HG03097 (cell line): Measurements from ENCODE around the gene ING4.
A peak's percentile ranks its signal among the peaks of the same experiment; 100 is the strongest.
"Not testable (repeated sequence)": the region's sequence is repeated elsewhere in the genome, so short reads cannot be mapped to it uniquely, and the experiment has no call there.

ENCODE experiments used
- ATAC-seq: cut with Tn5 transposase; IDR thresholded peaks from one replicate; pipeline ENCODE4 v1.9.1; 2021; ENCODE audit not compliant: unreplicated experiment, low FRiP score

ING4 gene

DNA sequence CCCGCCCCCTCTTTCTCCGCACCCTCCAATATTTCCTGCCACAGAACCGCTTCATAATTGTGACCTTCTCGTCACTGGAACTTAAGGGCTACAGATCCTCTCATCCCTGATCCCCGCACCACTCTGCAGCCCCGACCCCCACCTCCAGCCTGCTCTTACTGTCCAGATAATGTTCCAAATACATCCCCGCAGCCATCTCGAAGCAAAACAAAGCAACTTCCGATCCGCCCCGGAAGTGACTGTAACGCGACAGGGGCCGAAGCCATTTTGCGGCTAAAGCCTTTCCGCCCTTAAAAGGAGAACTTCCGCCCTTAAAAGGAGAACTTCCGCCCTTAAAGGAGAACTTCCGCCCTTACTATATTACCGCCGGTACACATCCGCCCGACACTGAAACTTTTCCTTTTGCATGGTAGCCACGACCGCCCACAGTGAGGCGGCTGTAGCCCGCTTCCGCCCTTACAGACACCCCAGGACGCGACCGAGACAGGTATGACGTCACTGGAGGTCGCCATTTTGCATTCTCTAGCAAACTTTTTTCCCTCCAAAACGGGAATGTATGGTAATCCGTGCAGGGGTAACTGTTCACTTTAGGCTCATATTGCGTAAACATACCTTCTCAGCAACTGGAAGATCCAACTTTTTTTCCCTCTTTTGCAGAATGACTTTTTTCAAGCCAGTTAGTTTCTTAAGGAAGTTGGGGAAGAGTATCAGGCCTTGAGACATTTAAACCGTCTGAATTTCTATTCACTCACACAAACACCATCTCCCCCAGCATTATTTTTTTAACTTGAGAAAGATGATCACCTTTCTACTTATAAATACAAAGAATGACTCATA lies at the start of gene ING4:
TSS of gene ING4 (minus strand) at position 214 of the 837 bp plus-strand sequence. CDS start at position 196, 18 bp downstream.
- ATAC-seq = peak; percentile 90

DNA sequence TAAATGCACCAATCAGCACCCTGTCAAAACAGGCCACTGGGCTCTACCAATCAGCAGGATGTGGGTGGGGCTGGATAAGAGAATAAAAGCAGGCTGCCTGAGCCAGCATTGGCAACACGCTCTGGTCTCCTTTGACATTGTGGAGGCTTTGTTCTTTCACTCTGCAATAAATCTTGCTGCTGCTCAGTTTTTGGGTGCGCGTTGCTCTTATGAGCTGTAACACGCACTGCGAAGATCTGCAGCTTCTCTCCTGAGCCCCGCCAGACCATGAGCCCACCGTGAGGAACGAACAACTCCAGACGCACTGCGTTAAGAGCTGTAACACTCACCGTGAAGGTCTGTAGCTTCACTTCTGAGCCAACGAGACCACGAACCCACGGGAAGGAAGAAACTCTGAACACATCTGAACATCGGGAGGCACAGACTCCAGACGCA lies 46.1 kb upstream of the ING4 start:
- ATAC-seq = no peak

DNA sequence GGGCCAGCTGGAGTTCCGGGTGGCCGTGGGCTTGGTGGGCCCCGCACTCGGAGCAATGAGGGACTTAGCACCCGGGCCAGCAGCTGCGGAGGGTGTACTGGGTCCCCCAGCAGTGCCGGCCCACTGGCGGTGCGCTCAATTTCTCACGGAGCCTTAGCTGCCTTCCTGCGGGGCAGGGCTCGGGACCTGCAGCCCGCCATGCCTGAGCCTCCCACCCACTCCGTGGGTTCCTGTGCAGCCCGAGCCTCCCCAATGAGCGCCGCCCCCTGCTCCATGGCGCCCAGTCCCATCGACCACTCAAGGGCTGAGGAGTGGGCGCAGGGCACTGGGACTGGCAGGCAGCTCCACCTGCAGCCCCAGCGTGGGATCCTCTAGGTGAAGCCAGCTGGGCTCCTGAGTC lies 45.4 kb upstream of the ING4 start:
- not testable (repeated sequence) for ATAC-seq

DNA sequence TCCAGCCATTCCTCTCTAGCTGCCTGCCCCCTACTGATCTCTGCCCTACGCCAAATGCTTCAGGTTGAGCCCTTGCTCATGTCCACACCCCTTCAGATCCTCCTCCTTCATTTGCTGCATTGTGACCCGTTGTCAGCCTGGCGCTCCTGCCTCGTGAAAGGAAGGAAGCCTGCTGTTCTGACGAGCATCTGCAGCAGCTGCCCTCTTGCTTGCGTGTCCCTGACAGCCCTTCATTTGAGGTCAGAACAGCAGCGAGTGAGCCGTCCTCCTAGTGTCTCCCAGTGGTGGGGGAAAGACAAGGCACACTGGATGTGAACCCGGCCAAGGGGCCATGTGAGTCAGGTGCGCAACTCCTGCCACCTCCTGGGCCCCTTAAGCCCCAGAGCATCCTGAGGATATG lies 40.7 kb upstream of the ING4 start:
- ATAC-seq = no peak

DNA sequence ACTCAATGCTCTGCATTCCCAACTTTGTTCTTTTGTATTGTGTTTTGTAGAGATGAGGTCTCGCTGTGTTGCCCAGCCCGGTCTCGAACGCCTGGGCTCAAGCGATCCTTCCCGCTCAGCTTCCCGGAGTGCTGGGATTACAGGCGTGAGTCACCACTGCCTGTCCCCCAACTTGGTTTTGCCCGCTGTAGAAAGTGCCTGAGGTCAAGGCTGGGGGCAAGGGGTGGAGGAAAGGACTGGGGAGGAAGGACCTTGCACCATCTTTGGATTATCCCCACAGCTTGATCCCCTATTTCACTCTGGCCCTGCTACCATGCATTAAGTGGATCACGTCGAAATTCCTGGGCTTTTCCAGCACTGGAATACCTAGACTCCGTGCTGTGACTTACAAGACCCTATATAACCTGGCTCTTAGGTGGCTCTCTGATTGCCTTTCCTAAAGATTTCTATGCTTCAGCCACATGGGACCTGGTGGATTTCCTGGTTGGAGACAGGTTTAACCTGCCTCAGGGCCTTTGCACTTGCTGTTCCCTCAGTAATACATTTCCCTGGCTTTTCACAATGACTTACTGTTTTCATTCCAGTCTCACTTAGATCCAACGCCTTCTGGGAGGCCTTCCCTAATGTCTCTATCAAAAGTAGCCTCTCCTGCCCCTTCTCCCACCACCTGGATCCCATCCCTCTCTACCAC lies 38.3 kb upstream of the ING4 start:
- ATAC-seq = no peak

DNA sequence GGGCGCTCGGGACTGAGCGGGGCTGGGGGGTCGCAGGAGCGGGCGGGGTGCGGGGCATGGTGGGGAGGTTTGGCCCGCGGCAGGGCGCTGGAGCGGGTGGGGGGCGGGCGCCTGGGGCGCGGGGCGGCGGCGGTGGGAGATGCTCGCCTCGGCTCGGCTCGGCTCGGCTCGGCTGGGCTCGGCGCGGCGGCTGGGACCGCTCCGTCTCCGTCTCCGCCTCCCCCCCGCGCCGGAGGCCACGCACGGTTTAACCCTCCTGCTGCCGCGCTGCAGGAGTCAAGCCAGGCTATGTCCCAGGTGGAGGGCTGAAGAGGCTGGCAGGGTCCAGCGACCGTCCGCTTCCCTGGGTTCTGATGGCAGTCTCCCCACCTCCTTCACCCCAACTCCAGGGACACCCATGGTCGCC lies 37.7 kb upstream of the ING4 start, which contains the start of gene PIANP:
TSS of gene PIANP (minus strand) at position 170 of the 406 bp plus-strand sequence. CDS start 2,754 bp downstream, outside the sequence.
- ATAC-seq = no peak

DNA sequence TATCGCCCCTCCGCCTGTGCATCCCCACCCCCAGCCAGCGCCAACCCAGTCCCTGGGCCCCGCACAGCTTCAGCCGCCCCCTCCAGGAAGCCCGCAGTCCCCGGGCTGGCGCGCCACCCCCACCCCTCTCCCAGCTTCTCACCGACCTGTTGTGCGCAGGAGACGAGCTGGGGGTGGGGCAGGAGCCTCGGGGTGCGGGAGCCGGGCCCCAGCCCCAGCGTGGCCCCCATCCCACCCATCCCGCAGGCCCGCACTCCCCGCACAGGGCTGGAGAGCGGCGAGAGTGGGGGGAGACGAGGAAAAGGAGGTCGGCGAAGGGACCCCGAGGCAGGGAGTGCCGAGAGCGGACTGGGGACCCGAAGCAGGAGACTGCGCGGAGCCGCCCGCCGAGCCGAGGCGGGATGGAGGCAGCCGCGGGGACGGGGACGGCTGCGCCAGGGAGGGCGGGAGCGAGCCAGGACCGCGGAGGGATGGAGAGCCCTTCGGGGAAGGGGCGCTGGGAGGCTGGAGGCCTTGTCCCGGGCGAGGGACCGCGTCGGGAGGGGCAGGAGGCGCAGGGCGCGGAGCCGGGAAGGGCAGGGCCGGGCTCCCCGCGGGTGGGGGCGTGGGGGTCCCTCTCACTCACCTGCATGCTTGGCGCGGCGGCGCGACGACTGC lies 37.2 kb upstream of the ING4 start:
- no peak for ATAC-seq

DNA sequence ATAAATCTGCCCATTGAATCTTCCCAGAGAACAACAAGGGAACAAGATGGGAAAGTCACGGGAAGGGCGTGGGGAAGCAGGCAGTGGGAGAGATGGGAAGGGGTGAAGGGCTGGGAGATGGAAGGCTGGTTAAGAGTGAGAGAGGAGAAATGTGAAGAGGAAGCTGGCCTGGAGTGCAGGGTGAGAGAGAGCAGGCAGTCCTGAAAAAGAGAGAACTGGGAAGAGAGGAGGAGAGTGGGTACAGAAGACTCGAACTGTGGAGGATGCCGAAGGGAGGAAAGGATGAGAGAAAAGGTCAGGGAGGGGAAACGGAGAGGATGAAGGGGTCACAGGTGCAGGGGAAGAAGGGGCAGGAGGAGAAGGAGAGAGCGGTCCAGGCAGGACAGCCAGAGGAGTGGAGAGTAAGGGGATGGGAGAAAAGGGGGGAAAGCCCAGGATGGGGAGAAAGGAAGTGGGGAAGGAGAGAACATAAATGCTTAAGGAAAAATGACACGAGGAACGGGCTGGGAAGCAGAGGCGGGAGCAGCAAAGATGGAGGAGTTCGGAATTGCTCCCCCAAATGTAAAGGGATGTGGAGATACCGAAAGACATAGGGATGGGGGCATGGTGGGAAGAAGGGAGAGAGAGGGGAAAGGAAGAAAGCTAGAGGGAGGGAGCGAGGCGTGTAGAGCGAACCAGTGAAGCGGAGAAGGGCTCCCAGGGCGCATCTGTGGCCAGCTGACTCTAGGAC lies 36.5 kb upstream of the ING4 start:
- no peak for ATAC-seq

DNA sequence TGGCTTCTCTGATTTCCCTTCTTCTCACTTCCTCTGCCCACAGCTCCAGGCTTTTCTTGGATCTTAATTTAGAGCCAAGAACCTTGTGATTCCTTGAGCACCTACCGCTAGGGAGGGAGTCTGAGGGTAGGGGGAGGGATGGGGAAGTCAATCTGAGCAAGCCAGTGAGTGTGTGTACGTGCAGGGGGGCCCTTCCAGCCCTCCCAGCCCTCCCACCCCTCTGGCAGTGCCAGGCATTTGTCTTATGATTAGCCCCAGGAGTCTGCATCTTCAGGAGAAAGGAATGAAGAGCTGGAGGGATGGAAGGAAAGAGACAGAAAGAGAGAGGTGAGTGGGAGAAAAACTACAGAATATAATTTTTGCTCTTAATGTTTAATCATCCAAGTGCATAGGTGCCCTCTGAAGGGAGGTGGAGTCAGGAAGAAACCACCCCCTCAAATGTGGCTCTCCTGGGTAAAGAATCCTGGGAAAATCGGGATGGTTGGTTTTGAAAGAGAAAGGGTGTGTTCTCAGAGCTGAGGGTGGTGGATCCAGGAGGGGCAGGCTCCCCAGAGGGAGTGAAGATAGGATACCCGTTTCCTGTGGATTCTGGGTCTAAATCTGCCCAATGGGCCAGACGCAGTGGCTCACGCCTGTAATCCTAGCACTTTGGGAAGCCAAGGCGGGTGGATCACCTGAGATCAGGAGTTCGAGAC lies 35.6 kb upstream of the ING4 start:
- ATAC-seq = no peak

DNA sequence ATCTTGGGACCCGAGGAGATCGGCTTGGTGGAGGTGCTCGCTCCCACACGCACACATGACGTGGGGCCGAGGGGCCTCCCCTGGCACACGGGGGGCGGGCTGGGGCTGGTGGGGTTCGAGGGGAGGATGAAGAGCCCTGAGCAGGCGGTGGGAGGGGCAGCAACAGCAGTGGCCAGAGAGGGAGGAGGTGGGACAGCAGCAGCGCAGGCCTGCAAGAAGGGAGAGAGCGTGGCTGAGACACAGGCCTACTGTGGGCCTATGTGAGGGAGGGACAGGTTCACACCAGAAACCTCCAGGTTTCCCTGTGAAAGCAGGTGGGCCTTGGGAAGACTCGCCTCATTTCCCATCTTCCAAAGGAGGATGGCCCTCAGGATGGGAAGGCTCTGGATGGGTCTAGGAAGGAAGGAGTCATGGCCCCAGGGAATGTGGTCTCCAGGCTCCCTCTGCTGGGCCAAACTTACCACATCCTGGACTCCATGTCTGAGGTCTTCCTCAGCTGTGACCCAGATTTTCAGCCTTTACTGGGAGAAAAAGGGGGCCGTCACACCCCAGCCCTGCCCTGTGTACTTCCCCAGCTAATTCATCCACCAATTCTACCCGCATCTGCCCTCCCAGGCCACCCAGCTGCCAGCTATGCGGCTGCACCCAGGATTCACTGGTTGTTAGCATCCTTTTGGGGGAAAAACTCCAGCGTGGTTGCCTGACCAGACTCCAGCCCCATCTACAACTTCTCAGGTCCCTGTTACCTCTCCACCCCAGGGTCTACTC lies 34.8 kb upstream of the ING4 start:
- ATAC-seq = no peak

DNA sequence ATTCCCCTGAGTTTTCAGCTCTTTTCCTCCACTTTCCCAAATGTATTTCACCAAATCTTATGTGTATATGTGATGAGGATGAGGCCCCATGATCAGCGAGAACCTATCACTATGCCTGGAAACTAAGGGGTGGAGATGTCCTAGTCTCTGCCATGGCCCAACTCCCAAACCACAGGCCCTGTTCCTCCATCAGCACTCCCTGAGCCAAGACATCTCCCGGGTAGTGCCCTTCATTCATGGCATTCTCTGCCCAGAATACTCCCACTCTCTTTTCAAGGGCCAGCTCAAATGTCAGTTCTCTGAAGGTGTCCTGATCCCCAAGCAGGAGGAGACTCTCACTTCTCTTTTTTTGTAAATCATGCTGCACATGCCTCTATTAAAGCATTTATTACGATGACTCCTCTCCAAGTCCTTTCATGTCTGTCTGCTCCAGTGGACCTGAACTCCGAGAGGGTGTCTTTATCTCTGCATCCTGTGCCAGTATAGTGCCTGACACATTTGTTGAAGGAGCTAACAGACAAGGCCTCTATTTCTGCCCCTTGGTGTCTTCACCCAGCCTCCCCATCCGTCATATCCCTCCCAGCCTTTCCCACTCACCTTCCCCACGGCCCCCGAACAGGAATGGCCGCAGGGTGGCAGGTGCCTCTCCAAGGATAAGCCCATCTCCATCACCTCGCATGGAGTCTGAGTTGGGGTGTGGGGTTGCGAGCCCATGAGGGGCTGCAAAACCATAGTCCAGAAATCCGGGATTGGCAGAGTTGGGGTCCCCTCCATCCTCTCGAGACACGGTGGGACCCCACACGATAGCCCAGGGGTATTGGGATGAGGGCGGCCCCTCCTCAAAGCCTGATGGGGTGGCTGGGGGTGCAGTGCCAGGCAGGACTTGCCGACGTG lies 34.0 kb upstream of the ING4 start:
- ATAC-seq = no peak

DNA sequence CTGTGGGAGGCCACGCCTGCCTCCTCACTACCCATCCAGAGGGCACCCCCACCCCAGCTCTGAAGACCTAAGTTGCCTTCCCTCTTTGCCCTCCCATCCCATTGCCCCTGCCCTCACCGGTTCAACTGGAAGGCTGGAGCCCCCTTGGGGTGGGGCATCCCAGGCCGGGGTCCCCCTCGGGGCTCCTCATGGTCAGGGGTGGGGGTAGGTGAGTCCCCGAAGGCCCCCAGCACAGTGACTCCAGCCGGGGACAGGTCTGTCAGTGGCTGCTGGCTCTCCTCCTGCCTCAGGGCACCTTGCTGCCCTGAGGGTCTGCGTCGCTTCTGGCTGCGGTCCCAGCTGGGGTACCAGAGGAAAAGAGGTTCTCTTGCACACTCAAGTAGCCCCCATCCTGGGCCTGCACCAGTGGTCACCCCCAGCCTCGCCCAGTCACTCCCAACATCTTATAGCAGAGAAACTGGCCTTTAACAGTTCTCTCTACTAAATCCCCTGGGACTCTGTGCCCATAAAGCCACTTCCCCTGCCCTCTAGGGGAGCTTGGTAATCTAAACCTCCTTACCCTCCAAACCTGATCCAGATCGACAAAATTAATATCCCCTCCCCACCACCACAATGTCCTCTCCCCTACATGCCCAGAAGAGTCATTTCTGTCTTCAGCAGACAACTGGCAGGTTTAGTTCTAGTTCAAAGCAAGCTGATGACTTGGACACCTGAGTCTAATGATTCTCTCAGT lies 32.6 kb upstream of the ING4 start:
- no peak for ATAC-seq

DNA sequence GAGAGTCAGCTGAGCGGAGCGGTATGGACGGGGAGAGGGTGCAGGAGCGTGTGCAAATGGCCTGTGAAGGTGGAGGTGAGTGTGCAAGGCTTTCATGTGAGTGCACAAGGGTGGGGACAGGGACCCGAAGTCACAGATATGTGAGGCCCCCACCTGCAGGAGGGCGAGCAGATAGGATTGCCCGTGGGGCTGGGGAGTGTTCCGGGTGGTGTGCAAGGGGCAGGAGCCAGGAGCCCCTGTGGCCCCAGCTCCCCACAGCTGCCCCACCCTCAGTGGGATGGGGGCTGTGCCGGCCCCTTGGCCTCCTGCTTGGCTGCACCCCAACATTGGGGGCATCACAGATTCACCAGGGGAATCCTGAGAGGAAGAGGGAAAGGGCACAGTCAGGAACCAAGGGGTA lies 31.8 kb upstream of the ING4 start:
- ATAC-seq = no peak

DNA sequence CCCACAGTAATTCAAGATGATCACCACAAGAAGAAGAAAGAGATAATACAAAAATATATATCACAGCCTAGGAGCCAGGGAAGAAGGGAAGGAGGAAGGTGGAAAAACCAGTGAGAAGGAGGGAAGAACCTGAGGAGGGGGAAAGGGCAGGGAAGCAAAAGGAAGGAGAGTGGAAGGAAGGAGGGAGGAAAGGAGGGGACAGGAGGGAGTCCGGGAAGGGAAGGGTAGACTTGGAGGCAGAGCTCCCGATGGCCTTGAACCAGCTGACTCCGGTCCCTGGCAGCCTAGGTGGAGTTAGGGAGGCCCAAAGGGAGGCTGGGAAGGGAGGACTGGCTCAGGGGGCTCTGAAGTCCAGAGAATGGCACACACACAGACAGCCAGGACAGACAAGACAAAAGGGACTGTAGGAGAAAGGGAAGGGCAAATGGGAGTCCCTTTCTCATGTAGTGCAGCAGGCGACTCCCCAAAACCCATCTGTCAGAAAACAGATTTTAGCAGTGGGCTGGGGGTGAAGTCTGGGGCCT lies 31.0 kb upstream of the ING4 start:
- no peak for ATAC-seq

DNA sequence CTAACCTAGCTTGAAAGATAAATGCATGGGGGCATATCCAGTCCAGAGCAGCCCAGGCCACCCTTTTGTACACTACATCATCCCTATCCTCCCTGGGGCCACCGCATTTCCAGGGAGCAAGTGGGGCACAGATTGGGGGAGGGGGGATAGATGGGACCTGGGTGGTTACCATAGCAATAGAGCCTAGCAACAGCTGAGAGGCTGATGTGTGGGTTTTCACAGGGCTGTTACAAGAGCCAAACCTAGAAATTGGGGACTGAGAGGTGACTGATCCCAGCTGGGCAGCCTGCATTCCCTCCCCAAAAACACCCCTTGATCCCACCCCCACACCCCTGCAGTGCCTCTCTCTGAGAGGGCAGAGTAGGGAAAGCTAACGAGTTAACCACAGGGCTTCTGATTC lies 30.0 kb upstream of the ING4 start:
- no peak for ATAC-seq

DNA sequence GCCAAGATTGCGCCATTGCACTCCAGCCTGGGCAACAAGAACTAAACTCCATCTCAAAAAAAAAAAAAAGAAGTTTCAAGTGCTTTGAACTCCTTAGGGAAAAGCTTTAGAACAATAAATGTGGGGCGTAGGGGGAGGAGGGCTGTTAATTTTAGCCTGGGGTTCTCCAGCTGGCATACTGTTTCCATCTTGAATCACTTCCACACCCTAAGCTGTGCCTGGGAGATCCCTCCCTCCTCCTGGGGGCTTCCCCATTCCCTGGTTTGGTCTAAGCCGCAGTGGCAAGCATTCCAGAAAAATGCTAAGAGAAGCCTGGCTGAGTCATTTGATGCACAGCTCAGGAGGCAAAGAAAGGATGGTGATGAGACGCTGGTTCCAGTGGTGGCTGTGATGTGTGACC lies 28.6 kb upstream of the ING4 start:
- ATAC-seq = no peak
